Astrocyte (in vitro differentiated cells and primary cell): Measurements from ENCODE around the gene N4BP2. TPM values are rescaled to one million over a fixed set of nuclear protein-coding genes. Genes with fewer than 3 reads are reported as not detected.

ENCODE experiments used
- DNase-seq: peaks from one replicate; pipeline ENCODE4 v3.0.0-alpha.2; 2010; ENCODE audit warnings: low read depth
- FAIRE-seq: peaks from 2 replicates; lab custom pipeline; 2011; peaks lifted over from hg19 to GRCh38; lab: Jason Lieb, UNC
- H2AFZ ChIP-seq: 2 replicates; pipeline ENCODE4 v1.6.0; 2012; ENCODE audit warnings: low read depth, low read length, inconsistent platforms
- H3K27ac ChIP-seq: 2 replicates; pipeline ENCODE4 v1.5.1; 2011; ENCODE audit warnings: low read depth, low read length, inconsistent platforms
- H3K27me3 ChIP-seq: 2 replicates; pipeline ENCODE4 v1.6.0; 2011; ENCODE audit warnings: low read length, inconsistent platforms; ENCODE audit not compliant: insufficient read depth
- H3K36me3 ChIP-seq: 2 replicates; pipeline ENCODE4 v1.5.1; 2011; ENCODE audit warnings: low read length, inconsistent platforms; ENCODE audit not compliant: insufficient read depth
- H3K4me1 ChIP-seq: 2 replicates; pipeline ENCODE4 v1.5.1; 2011; ENCODE audit warnings: low read length, inconsistent platforms; ENCODE audit not compliant: insufficient read depth
- H3K4me2 ChIP-seq: 2 replicates; pipeline ENCODE4 v1.6.0; 2012; ENCODE audit warnings: low read length, inconsistent platforms
- H3K4me3 ChIP-seq: 2 replicates; pipeline ENCODE4 v1.5.1; 2011; ENCODE audit warnings: low read depth, mild to moderate bottlenecking, low read length, inconsistent platforms; ENCODE audit not compliant: insufficient read depth
- H3K79me2 ChIP-seq: 2 replicates; pipeline ENCODE4 v1.6.0; 2012; ENCODE audit warnings: mild to moderate bottlenecking, low read length, inconsistent platforms; ENCODE audit not compliant: insufficient read depth
- H3K9ac ChIP-seq: 2 replicates; pipeline ENCODE4 v1.6.0; 2012; ENCODE audit warnings: mild to moderate bottlenecking, low read length, inconsistent platforms
- H3K9me3 ChIP-seq: 2 replicates; pipeline ENCODE4 v1.5.1; 2012; ENCODE audit warnings: low read depth, mild to moderate bottlenecking, low read length, inconsistent platforms; ENCODE audit not compliant: insufficient read depth
- H4K20me1 ChIP-seq: 2 replicates; pipeline ENCODE4 v1.6.0; 2012; ENCODE audit warnings: low read length, inconsistent platforms; ENCODE audit not compliant: insufficient read depth
- H3K27ac Mint-ChIP-seq: one replicate; pipeline ENCODE4 v1.8.0; 2021; ENCODE audit warnings: mild to moderate bottlenecking, mixed read lengths; ENCODE audit not compliant: unreplicated experiment
- H3K27me3 Mint-ChIP-seq: one replicate; pipeline ENCODE4 v1.8.0; 2021; ENCODE audit warnings: low read depth, mixed read lengths; ENCODE audit not compliant: unreplicated experiment
- H3K36me3 Mint-ChIP-seq: one replicate; pipeline ENCODE4 v1.8.0; 2021; ENCODE audit warnings: low read depth, mixed read lengths; ENCODE audit not compliant: unreplicated experiment
- H3K4me1 Mint-ChIP-seq: one replicate; pipeline ENCODE4 v1.8.0; 2021; ENCODE audit warnings: low read depth, mixed read lengths; ENCODE audit not compliant: unreplicated experiment
- H3K4me3 Mint-ChIP-seq: one replicate; pipeline ENCODE4 v1.8.0; 2021; ENCODE audit warnings: mild to moderate bottlenecking, moderate library complexity, mixed read lengths; ENCODE audit not compliant: unreplicated experiment
- H3K9me3 Mint-ChIP-seq: one replicate; pipeline ENCODE4 v1.8.0; 2021; ENCODE audit warnings: mild to moderate bottlenecking, mixed read lengths; ENCODE audit not compliant: unreplicated experiment
- EZH2 ChIP-seq: IDR thresholded peaks from 2 replicates; pipeline ENCODE4 v1.6.1; 2012; ENCODE audit warnings: mild to moderate bottlenecking, low read length, inconsistent platforms; ENCODE audit not compliant: insufficient read depth
- total RNA-seq: library from RNA; stranded (reverse); gene quantifications from 2 replicates; pipeline ENCODE4 v1.2.1, GENCODE V29; 2021
- TF ChIP-seq, protein P1 (sequence below): IDR thresholded peaks from 2 replicates; pipeline ENCODE4 v1.5.1; 2011; ENCODE audit warnings: low read depth, mild to moderate bottlenecking, inconsistent platforms, low read length, moderate library complexity; ENCODE audit not compliant: insufficient read depth

N4BP2 gene
- total RNA-seq, 1 donor from 2014 or later = 14.5 TPM

GRCh38 chr4:40204507-40205258, 148.0 kb downstream of the N4BP2 start:
- H3K79me2 ChIP-seq = no peaks in the 10 kb centered on the region
- H3K27me3 Mint-ChIP-seq = peaks cover 2% of the 10 kb centered on the region
- H3K4me1 Mint-ChIP-seq = peaks cover 15% of the 10 kb centered on the region
- no peak overlapping the region for H3K4me3 ChIP-seq
- H3K27me3 ChIP-seq = no peaks in the 10 kb centered on the region
- no peaks in the 10 kb centered on the region for H4K20me1 ChIP-seq
- FAIRE-seq = no peak
- no peak overlapping the region for H3K4me2 ChIP-seq
- H3K36me3 ChIP-seq = no peaks in the 10 kb centered on the region
- no peak overlapping the region for H3K9ac ChIP-seq
- H3K9me3 ChIP-seq = no peaks in the 10 kb centered on the region
- no peaks in the 10 kb centered on the region for H3K36me3 Mint-ChIP-seq
- TF ChIP-seq EZH2 = no peak
- TF ChIP-seq, protein P1, sequence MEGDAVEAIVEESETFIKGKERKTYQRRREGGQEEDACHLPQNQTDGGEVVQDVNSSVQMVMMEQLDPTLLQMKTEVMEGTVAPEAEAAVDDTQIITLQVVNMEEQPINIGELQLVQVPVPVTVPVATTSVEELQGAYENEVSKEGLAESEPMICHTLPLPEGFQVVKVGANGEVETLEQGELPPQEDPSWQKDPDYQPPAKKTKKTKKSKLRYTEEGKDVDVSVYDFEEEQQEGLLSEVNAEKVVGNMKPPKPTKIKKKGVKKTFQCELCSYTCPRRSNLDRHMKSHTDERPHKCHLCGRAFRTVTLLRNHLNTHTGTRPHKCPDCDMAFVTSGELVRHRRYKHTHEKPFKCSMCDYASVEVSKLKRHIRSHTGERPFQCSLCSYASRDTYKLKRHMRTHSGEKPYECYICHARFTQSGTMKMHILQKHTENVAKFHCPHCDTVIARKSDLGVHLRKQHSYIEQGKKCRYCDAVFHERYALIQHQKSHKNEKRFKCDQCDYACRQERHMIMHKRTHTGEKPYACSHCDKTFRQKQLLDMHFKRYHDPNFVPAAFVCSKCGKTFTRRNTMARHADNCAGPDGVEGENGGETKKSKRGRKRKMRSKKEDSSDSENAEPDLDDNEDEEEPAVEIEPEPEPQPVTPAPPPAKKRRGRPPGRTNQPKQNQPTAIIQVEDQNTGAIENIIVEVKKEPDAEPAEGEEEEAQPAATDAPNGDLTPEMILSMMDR = no peak
- DNase-seq = no peak
- H3K4me3 Mint-ChIP-seq = no peak overlapping the region
- no peak overlapping the region for H3K27ac Mint-ChIP-seq
- H3K4me1 ChIP-seq = no peaks in the 10 kb centered on the region
- H3K27ac ChIP-seq = no peak overlapping the region
- peak overlapping the region; percentile 4 for H2AFZ ChIP-seq
- H3K9me3 Mint-ChIP-seq = no peaks in the 10 kb centered on the region

DNA sequence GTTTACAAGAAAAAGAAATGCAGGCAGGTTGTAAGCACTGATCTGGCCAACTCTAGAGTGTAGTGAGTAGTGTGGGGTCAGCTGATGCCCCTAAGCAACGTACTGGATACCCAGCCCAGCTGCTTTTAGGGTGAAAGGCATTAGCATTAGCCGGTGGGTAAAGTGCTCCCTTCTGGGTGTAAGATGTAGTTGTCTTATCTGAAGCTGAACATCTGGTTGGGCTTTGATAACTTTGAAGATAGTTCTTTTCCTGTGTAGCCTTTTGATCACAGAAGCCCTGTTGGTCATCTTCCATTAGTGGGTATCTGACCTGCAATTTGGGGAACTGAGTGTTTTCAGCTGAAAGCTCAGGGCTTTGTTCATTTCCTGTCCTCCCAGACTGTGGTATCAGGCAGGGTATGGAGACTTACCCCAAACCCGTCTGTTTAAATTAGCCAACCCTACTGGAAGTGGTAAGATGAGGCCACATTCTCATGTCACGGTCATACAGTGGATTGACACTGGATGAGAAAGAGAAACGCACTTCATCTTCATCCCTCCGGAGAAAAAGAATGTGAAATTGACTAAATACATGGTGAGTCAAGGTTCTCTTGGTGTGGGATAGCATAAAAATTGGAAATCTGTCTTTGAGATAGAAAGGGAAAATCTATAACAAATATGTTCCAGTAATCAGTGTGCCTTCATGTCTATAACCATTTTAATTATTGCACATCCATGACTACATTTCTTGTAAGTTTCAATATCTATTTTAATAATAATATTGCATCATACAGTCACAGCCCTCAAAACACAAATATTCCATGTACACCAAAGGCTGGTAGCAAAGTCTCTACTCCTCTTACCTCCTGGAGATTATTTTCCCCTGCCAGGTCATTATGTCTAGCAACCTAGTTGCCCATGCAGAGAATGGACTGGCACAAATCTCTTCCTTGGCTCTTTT, 148.9 kb downstream of the N4BP2 start:
- Histone ChIP-seq H3K4me1 (no peaks in the 10 kb centered on the region), H2AFZ (peak overlapping the region; percentile 4), H3K4me3 (no peak overlapping the region), H3K9me3 (no peaks in the 10 kb centered on the region), H3K36me3 (no peaks in the 10 kb centered on the region), H3K79me2 (no peaks in the 10 kb centered on the region), H3K27ac (no peak overlapping the region), H3K27me3 (no peaks in the 10 kb centered on the region), H3K9ac (no peak overlapping the region), H4K20me1 (no peaks in the 10 kb centered on the region), H3K4me2 (no peak overlapping the region)
- no peaks in the 10 kb centered on the region for H3K9me3 Mint-ChIP-seq
- no peaks in the 10 kb centered on the region for H3K36me3 Mint-ChIP-seq
- H3K4me3 Mint-ChIP-seq = no peak overlapping the region
- no peak for DNase-seq
- H3K4me1 Mint-ChIP-seq = peaks cover 9% of the 10 kb centered on the region
- FAIRE-seq = no peak
- peak overlapping the region; percentile 56 for H3K27ac Mint-ChIP-seq
- H3K27me3 Mint-ChIP-seq = peaks cover 2% of the 10 kb centered on the region
- TF ChIP-seq, protein P1 = no peak
- TF ChIP-seq EZH2 = no peak
